WTC11 (cell line): ENCODE results near the gene OR2L2. TPM values are rescaled to one million over a fixed set of nuclear protein-coding genes. Genes with fewer than 3 reads are reported as not detected.

Experiments
- ATAC-seq: fragments of 200-7000 bp; cut with Tn5 transposase; 2 replicates; pipeline ENCODE4 v1.10.0; 2021; ENCODE audit warnings: mild to moderate bottlenecking, moderate library complexity
- Bru-seq: library from RNA; stranded (reverse); fragments of 400-500 nt; gene quantifications from one replicate; lab custom pipeline; 2021; lab: Mats Ljungman, UMichigan
- CTCF ChIA-PET: fragments of 300-600 bp; sonication (Branson Sonifier 250); formaldehyde crosslinking; loops from one replicate; lab custom pipeline; 2021; ENCODE audit warnings: antibody characterized with exemption; lab: Charles Lee
- POLR2A ChIA-PET: fragments of 350-600 bp; sonication (Branson Sonifier 250); formaldehyde crosslinking; loops from one replicate; lab custom pipeline; 2021; ENCODE audit warnings: antibody characterized with exemption; lab: Charles Lee
- DNase-seq: peaks from one replicate; pipeline ENCODE4 v3.0.0; 2021; ENCODE audit warnings: low spot score
- H3K27ac Mint-ChIP-seq: 2 replicates; pipeline ENCODE4 v1.8.0; 2021; ENCODE audit warnings: mixed read lengths
- H3K27me3 Mint-ChIP-seq: 2 replicates; pipeline ENCODE4 v1.8.0; 2021; ENCODE audit warnings: low read depth, mild to moderate bottlenecking, moderate library complexity, mixed read lengths
- H3K36me3 Mint-ChIP-seq: 2 replicates; pipeline ENCODE4 v1.8.0; 2021; ENCODE audit warnings: mixed read lengths
- H3K4me1 Mint-ChIP-seq: 2 replicates; pipeline ENCODE4 v1.8.0; 2022; ENCODE audit warnings: mixed read lengths
- H3K4me3 Mint-ChIP-seq: 2 replicates; pipeline ENCODE4 v1.8.0; 2021; ENCODE audit warnings: mild to moderate bottlenecking, moderate library complexity, mixed read lengths
- H3K9me3 Mint-ChIP-seq: 2 replicates; pipeline ENCODE4 v1.8.0; 2021; ENCODE audit warnings: mixed read lengths
- ARID4B ChIP-seq: sonication (generic); formaldehyde crosslinking; IDR thresholded peaks from 2 replicates; pipeline ENCODE4 v1.8.0; 2023; ENCODE audit warnings: missing genetic modification reagents, mild to moderate bottlenecking, borderline replicate concordance
- FOXJ3 ChIP-seq: sonication (generic); formaldehyde crosslinking; IDR thresholded peaks from 2 replicates; pipeline ENCODE4 v1.9.0; 2021; ENCODE audit warnings: missing genetic modification reagents, mild to moderate bottlenecking, borderline replicate concordance
- FOXK1 ChIP-seq: sonication (generic); formaldehyde crosslinking; IDR thresholded peaks from 2 replicates; pipeline ENCODE4 v1.8.0; 2022; ENCODE audit warnings: mild to moderate bottlenecking, moderate library complexity, missing genetic modification reagents
- FOXP1 ChIP-seq: sonication (generic); formaldehyde crosslinking; IDR thresholded peaks from 2 replicates; pipeline ENCODE4 v1.8.0; 2022; ENCODE audit warnings: missing genetic modification reagents, mild to moderate bottlenecking, moderate library complexity, borderline replicate concordance
- JAZF1 ChIP-seq: fragments of 250-450 bp; sonication (Bioruptor Pico); IDR thresholded peaks from 2 replicates; pipeline ENCODE4 v1.9.0; 2021; ENCODE audit warnings: moderate library complexity, mild to moderate bottlenecking, inconsistent platforms
- MYBL2 ChIP-seq: sonication (generic); formaldehyde crosslinking; IDR thresholded peaks from 2 replicates; pipeline ENCODE4 v1.8.1; 2023; ENCODE audit warnings: mild to moderate bottlenecking, moderate library complexity, missing genetic modification reagents
- NFATC4 ChIP-seq: fragments of 250-450 bp; sonication (Bioruptor Pico); IDR thresholded peaks from 2 replicates; pipeline ENCODE4 v1.9.0; 2021; ENCODE audit warnings: mild to moderate bottlenecking
- NR1H2 ChIP-seq: sonication (generic); formaldehyde crosslinking; IDR thresholded peaks from 2 replicates; pipeline ENCODE4 v1.9.0; 2021; ENCODE audit warnings: mild to moderate bottlenecking, moderate library complexity, missing genetic modification reagents
- OVOL2 ChIP-seq: fragments of 250-450 bp; sonication (Bioruptor Pico); IDR thresholded peaks from 2 replicates; pipeline ENCODE4 v1.9.0; 2021; ENCODE audit warnings: mild to moderate bottlenecking, borderline replicate concordance
- RELA ChIP-seq: sonication (generic); formaldehyde crosslinking; IDR thresholded peaks from 2 replicates; pipeline ENCODE4 v1.8.1; 2022; ENCODE audit warnings: missing genetic modification reagents, mild to moderate bottlenecking, borderline replicate concordance
- SOX15 ChIP-seq: fragments of 250-450 bp; sonication (Bioruptor Pico); IDR thresholded peaks from 2 replicates; pipeline ENCODE4 v1.9.0; 2021; ENCODE audit warnings: mild to moderate bottlenecking
- TCF7 ChIP-seq: sonication (generic); formaldehyde crosslinking; IDR thresholded peaks from 2 replicates; pipeline ENCODE4 v1.8.0; 2022; ENCODE audit warnings: mild to moderate bottlenecking, low read depth, missing genetic modification reagents, moderate library complexity
- ZNF219 ChIP-seq: sonication (generic); formaldehyde crosslinking; IDR thresholded peaks from 2 replicates; pipeline ENCODE4 v1.8.0; 2023; ENCODE audit warnings: missing genetic modification reagents, mild to moderate bottlenecking, borderline replicate concordance
- ZNF396 ChIP-seq: fragments of 250-450 bp; sonication (Bioruptor Pico); IDR thresholded peaks from 2 replicates; pipeline ENCODE4 v1.8.0; 2021; ENCODE audit warnings: mild to moderate bottlenecking, moderate library complexity, borderline replicate concordance
- long read RNA-seq, 3 experiments: library from RNA in 1 of 3; library from capped mRNA in 1 of 3; library from polyadenylated mRNA in 1 of 3; unstranded in 2 of 3; stranded (forward) in 1 of 3; transcript quantifications; one replicate each; pipeline ENCODE4 v2.0.0, GENCODE V29; 2021
- total RNA-seq: library from RNA; stranded (reverse); gene quantifications from 3 replicates; pipeline ENCODE4 v1.2.3, GENCODE V29; 2021
- TF ChIP-seq, protein P1 (sequence below): sonication (generic); formaldehyde crosslinking; IDR thresholded peaks from 2 replicates; pipeline ENCODE4 v1.8.1; 2023; ENCODE audit warnings: mild to moderate bottlenecking, missing genetic modification reagents
- TF ChIP-seq, protein P2 (sequence below): sonication (generic); formaldehyde crosslinking; IDR thresholded peaks from 2 replicates; pipeline ENCODE4 v1.8.1; 2022; ENCODE audit warnings: low read depth, mild to moderate bottlenecking, moderate library complexity, missing genetic modification reagents, borderline replicate concordance
- TF ChIP-seq, protein P3 (sequence below): sonication (generic); formaldehyde crosslinking; IDR thresholded peaks from 2 replicates; pipeline ENCODE4 v1.8.0; 2022; ENCODE audit warnings: mild to moderate bottlenecking, missing genetic modification reagents
- TF ChIP-seq, protein P4 (sequence below): sonication (generic); formaldehyde crosslinking; IDR thresholded peaks from 2 replicates; pipeline ENCODE4 v1.8.0; 2022; ENCODE audit warnings: mild to moderate bottlenecking, missing genetic modification reagents
- TF ChIP-seq, protein P5 (sequence below): sonication (generic); formaldehyde crosslinking; IDR thresholded peaks from 2 replicates; pipeline ENCODE4 v1.8.1; 2023; ENCODE audit warnings: mild to moderate bottlenecking, moderate library complexity, missing genetic modification reagents

The OR2L2 gene
- total RNA-seq = 0.05 TPM in 1 of 3 replicates, not detected in the others
- Bru-seq, nascent RNA = percentile 10 among the genes with signal in this experiment
- long read RNA-seq, experiment 1 = 0 reads
- long read RNA-seq, experiment 2 = 0 reads
- long read RNA-seq, experiment 3 = 0 reads

DNA sequence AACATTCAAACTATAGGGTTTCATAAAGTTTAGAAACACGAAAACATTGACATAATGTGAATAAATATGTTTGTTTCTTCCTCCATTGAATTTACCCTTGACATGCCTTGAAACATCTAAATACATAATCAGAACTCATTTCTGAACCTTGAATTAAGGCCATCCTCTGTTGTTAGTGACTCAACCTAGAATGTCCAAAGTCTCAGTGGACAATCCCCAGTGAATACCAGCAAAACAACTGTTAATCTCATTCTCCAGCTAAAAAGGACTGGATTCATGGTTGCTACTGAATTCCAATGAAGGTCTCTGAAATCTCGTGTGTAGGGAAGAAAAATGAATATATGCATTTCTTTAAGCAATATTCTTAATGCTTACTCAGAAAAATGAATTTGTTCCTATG is at the start of gene OR2L2:
TSS of gene OR2L2 (plus strand) at position 301 of the 400 bp plus-strand sequence. CDS start 8,198 bp downstream, outside the sequence.
- peaks cover 9% of the 10 kb centered on the region for H3K27me3 Mint-ChIP-seq
- POLR2A ChIA-PET = no interaction called here
- H3K9me3 Mint-ChIP-seq = peaks cover 71% of the 10 kb centered on the region
- TF ChIP-seq ZNF219 (CRISPR knock-in tag) (no peak), MYBL2 (CRISPR knock-in tag) (no peak), FOXP1 (CRISPR knock-in tag) (no peak), RELA (no peak), JAZF1 (no peak), SOX15 (CRISPR knock-in tag) (no peak), FOXK1 (CRISPR knock-in tag) (no peak)
- TF ChIP-seq, protein P1, sequence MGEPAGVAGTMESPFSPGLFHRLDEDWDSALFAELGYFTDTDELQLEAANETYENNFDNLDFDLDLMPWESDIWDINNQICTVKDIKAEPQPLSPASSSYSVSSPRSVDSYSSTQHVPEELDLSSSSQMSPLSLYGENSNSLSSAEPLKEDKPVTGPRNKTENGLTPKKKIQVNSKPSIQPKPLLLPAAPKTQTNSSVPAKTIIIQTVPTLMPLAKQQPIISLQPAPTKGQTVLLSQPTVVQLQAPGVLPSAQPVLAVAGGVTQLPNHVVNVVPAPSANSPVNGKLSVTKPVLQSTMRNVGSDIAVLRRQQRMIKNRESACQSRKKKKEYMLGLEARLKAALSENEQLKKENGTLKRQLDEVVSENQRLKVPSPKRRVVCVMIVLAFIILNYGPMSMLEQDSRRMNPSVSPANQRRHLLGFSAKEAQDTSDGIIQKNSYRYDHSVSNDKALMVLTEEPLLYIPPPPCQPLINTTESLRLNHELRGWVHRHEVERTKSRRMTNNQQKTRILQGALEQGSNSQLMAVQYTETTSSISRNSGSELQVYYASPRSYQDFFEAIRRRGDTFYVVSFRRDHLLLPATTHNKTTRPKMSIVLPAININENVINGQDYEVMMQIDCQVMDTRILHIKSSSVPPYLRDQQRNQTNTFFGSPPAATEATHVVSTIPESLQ (CRISPR knock-in tag) = no peak
- TF ChIP-seq, protein P2, sequence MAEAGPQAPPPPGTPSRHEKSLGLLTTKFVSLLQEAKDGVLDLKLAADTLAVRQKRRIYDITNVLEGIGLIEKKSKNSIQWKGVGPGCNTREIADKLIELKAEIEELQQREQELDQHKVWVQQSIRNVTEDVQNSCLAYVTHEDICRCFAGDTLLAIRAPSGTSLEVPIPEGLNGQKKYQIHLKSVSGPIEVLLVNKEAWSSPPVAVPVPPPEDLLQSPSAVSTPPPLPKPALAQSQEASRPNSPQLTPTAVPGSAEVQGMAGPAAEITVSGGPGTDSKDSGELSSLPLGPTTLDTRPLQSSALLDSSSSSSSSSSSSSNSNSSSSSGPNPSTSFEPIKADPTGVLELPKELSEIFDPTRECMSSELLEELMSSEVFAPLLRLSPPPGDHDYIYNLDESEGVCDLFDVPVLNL (CRISPR knock-in tag) = no peak
- TF ChIP-seq, protein P3, sequence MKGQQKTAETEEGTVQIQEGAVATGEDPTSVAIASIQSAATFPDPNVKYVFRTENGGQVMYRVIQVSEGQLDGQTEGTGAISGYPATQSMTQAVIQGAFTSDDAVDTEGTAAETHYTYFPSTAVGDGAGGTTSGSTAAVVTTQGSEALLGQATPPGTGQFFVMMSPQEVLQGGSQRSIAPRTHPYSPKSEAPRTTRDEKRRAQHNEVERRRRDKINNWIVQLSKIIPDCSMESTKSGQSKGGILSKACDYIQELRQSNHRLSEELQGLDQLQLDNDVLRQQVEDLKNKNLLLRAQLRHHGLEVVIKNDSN (CRISPR knock-in tag) = no peak
- TF ChIP-seq, all 79 proteins: peak for 0
- Mint-ChIP-seq H3K27ac (no peak within 1 kb of the TSS), H3K36me3 (peaks cover 63% of the 10 kb centered on the region), H3K4me1 (no peaks in the 10 kb centered on the region), H3K4me3 (no peak within 1 kb of the TSS)
- CTCF ChIA-PET = no interaction called here
- no peak for ATAC-seq
- DNase-seq = no peak

- no peak overlapping the region for H3K4me3 Mint-ChIP-seq
- no peak overlapping the region for H3K27ac Mint-ChIP-seq
- ATAC-seq = no peak
- TF ChIP-seq, protein P3 (CRISPR knock-in tag) = no peak
- TF ChIP-seq ZNF396 (CRISPR knock-in tag) (no peak), TCF7 (CRISPR knock-in tag) (no peak), NR1H2 (no peak), ARID4B (CRISPR knock-in tag) (no peak), FOXJ3 (CRISPR knock-in tag) (no peak), NFATC4 (no peak), OVOL2 (CRISPR knock-in tag) (no peak)
- TF ChIP-seq, protein P4, sequence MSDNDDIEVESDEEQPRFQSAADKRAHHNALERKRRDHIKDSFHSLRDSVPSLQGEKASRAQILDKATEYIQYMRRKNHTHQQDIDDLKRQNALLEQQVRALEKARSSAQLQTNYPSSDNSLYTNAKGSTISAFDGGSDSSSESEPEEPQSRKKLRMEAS (CRISPR knock-in tag) = no peak
- TF ChIP-seq, protein P5, sequence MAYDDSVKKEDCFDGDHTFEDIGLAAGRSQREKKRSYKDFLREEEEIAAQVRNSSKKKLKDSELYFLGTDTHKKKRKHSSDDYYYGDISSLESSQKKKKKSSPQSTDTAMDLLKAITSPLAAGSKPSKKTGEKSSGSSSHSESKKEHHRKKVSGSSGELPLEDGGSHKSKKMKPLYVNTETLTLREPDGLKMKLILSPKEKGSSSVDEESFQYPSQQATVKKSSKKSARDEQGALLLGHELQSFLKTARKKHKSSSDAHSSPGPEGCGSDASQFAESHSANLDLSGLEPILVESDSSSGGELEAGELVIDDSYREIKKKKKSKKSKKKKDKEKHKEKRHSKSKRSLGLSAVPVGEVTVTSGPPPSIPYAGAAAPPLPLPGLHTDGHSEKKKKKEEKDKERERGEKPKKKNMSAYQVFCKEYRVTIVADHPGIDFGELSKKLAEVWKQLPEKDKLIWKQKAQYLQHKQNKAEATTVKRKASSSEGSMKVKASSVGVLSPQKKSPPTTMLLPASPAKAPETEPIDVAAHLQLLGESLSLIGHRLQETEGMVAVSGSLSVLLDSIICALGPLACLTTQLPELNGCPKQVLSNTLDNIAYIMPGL (CRISPR knock-in tag) = no peak
- CTCF ChIA-PET = no interaction called here
- peaks cover 13% of the 10 kb centered on the region for H3K27me3 Mint-ChIP-seq
- peaks cover 79% of the 10 kb centered on the region for H3K9me3 Mint-ChIP-seq
- H3K4me1 Mint-ChIP-seq = no peaks in the 10 kb centered on the region
- H3K36me3 Mint-ChIP-seq = peaks cover 68% of the 10 kb centered on the region
- POLR2A ChIA-PET = no interaction called here
- DNase-seq = no peak
Observed at GRCh38 chr1:247992986-247993385, 36.9 kb upstream of the OR2L2 start.
